ENCODE results near the gene DCT.

The DCT gene

GRCh38 chr13:94389604-94390351 is 89.7 kb downstream of the DCT start:
- TF ChIP-seq RAD21 (IDR thresholded peaks at IDR 0.05; ENCODE audit: low read depth) = no peak
- no peak for TF ChIP-seq TCF12 (IDR thresholded peaks at IDR 0.05; ENCODE audit: low read depth)
- TF ChIP-seq YY1 (IDR thresholded peaks at IDR 0.05; ENCODE audit: low read depth) = no peak
- TF ChIP-seq TAF1 (IDR thresholded peaks at IDR 0.05; ENCODE audit: low read depth) = no peak
- no peak for TF ChIP-seq USF1 (IDR thresholded peaks at IDR 0.05)
- TF ChIP-seq CEBPB (IDR thresholded peaks at IDR 0.05) = no peak
- no peak for TF ChIP-seq REST (IDR thresholded peaks at IDR 0.05; ENCODE audit: low read depth)

- TF ChIP-seq ZBTB7A (IDR thresholded peaks at IDR 0.05; ENCODE audit: low read depth) = no peak
- no peak for TF ChIP-seq FOXM1 (IDR thresholded peaks at IDR 0.05; ENCODE audit: borderline replicate concordance, low read depth)
- no peak for TF ChIP-seq TEAD4 (IDR thresholded peaks at IDR 0.05)
- no peak for TF ChIP-seq CEBPB (IDR thresholded peaks at IDR 0.05)
- no peak for TF ChIP-seq EGR1 (IDR thresholded peaks at IDR 0.05)
- TF ChIP-seq USF1 (IDR thresholded peaks at IDR 0.05) = no peak
- no peak for TF ChIP-seq TCF12 (IDR thresholded peaks at IDR 0.05; ENCODE audit: low read depth)
- TF ChIP-seq TAF1 (IDR thresholded peaks at IDR 0.05; ENCODE audit: low read depth) = no peak
Observed at GRCh38 chr13:94387047-94387446, 92.4 kb downstream of the DCT start.

All from Ishikawa (cell line).